T-helper 2 cell treated with Interferon-gamma antibody and Interleukin-4, amounts not matched to agents 100 ng/mL and 5 ng/mL, for 36 hours (primary cell): ENCODE measurements around the gene CHIA. TPM values are rescaled to one million over a fixed set of nuclear protein-coding genes. Genes with fewer than 3 reads are reported as not detected.

ENCODE experiments used
- intact Hi-C: fragments of 100-400 bp; cut with micrococcal nuclease; formaldehyde crosslinking; loops from one replicate; pipeline ENCODE4 v1.15.1; 2023
- total RNA-seq: library from RNA; stranded (reverse); gene quantifications from 2 replicates; pipeline ENCODE4 v1.2.3, GENCODE V29; 2022

The CHIA gene
- total RNA-seq: not detected in 2 replicates

DNA sequence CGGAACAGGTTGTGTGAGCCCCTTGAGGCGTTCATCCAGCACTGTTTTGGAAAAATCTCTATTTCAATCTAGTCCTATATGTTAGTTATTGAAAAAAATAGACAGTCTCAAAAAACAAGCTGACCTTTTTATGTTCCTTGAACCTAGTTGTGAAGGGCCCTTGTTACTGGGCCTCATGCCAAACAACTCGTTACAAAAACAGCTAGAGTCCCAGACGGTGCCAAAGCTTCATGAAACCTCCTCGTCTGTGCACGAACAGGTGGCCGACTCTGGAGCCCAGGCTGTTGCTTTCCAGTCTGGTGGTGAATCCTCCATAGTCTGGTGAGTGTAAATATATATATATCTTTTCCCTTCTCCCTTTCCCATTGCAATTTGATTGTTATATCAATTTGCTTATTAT, at the start of gene CHIA:
CHIA (plus strand) TSS at position 222 of the 400 bp plus-strand sequence. CDS start 19,617 bp downstream, outside the sequence.
- intact Hi-C loops: no loop called here

DNA sequence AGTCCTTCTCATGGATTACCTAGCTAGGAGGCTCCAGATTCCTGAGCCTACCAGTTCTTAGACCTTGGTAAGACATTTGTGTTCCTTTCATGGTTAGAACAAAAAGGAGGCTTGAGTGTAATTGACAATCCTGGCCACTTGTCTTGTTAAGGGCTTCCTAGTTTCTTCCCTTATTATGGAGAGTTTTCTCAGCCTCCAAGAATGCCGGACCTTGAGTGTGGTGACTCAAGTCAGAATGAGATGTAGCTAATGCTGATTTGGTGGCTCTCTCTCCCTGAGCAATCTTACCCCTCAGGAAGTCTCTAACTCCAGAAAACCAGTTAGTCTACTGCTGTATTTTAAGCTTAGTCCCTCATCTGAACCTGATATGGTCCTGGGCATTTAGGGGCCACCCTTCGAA, 48.9 kb upstream of the CHIA start:
- intact Hi-C loops: no loop called here

DNA sequence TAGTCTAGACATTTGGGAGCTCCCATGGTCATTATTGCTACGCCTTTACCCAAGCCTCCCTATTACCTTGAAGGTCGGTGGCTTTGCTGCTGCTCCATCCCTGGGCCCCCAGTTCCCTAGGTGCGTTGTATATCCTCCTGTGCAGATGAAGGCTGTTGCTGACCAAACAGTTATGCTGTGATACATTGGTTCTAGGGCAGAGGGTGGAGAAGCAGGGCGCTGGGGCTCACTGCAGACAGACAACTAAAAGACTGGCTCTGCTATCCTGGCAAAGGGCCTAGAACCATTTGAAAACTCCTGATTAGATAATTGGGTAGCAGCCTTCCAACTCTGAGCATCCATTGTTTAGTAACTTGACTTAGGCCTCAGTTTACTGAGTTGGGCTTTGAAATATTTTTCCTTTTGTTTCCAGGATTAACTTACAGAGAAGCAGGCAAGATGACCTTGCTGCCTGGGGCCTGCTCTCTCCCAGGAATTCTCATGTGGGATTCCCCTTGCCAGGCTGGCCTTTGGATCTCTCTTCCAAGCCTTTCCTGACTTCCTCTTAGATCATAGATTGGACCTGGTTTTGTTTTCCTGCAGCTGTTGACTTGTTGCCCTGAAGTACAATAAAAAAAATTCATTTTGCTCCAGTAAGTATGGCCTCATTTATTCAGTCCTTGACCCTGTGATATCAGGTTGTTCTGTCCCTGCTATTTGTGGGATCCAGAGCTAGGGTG, 47.7 kb upstream of the CHIA start:
- intact Hi-C loops: no loop called here

DNA sequence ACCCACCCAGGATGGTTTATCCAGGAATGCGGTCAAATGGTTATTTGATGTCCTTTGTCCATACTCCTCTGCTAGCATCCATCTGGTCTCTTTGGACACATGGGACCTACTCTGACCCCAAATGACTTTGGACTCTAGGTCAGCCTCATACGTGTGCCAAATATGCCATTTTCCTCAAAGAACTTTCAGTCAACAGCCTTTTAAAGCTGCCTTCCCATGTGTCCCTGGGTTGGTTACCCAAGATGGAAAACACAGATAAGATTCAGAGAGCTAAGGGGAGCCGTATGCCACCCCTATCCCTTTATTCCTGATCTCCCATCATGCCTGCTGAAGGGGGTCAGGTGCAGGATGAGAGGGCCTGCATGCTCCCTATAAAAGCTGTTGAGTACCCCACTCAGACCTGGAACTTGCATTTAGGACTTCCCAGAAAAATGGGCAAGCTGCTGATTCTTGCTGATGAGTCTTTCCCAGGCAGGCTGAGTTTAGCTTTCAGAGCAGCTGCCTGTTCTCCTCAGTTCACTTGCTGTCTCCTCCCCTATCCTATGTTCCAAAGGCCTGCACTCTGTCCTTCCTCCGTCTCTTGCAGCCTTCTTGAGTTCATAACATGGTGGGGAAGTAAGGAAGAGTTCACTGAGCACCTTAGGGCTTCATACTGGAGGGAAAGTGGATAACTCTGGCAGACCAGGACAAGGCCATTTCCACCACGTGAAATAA, 43.4 kb upstream of the CHIA start:
- intact Hi-C loops: no loop called here

DNA sequence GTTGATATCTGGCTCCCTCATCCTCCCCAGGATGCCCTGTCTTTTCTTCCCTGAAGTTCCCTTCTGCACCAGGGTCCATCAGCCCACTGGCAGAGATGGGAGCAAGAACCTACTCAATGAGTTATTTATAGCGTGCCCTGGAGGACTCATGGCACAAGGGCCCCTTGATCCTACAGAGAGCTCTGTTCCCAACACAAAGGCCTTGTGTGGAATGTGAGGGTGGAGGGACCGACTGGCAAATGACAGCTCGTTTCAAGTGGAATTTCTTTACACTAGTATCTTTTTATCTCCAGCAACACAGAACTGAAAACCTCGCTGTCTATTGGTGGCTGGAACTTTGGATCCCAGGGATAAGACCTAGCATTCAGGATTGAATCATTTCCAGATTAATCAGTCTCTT, 40.7 kb upstream of the CHIA start:
- intact Hi-C loops: no loop called here

DNA sequence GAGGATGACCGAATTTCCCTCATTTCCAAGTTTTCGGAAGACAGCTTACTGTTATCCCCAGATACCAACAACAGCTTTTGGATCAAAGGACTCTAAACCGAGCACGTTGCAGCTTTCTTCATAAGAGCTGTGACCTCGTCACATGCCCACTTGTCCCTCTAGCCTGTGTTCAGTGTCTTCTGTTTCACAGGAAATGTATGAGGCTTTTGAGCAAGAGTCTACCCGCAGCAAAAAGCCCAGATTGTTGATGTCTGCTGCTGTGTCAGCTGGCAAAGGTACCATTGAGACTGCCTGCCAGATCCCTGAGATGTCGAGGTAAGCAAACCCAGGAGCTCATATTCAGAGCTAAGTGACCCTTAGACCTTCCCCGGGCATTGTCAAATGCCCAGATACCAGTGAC, 39.1 kb upstream of the CHIA start:
- intact Hi-C loops: no loop called here

DNA sequence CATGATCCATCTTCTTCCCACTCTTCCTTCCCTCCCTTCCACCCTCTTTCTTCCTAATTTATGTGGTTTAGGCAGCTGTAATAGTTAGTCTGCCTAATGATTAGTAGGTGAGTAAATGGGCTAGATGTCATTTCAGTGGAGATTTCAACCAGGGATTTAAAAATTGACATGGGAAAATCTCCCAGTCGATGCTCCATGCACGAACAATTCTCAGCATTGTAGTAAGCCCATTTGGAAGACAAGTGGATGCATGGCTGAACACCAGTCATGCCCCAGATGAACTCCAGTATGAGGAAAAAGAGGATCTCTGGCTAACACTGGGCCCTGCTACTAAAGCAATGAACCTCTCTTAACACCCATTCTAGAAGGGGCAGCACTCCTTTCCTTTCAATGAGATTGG, 37.9 kb upstream of the CHIA start:
- intact Hi-C loops: no loop called here

DNA sequence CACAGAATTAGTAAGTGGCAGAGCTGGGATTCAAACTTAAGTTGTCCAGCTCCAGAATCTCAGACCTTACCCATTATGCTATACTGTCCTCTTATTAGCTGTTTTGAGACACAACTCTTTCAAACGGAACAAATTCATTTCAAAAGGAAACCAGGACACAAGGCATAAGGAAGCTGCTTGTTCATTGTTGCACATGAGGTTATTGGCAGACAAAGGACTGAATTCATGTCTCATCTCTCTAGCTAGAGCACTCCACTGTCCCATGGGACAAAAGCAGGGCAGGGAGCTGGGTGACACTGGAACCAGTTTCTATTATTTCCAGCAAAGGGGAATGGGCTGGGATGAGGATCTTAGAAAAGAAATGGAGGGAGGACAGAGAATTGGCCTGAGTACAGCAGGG, 36.8 kb upstream of the CHIA start:
- intact Hi-C loops: no loop called here

DNA sequence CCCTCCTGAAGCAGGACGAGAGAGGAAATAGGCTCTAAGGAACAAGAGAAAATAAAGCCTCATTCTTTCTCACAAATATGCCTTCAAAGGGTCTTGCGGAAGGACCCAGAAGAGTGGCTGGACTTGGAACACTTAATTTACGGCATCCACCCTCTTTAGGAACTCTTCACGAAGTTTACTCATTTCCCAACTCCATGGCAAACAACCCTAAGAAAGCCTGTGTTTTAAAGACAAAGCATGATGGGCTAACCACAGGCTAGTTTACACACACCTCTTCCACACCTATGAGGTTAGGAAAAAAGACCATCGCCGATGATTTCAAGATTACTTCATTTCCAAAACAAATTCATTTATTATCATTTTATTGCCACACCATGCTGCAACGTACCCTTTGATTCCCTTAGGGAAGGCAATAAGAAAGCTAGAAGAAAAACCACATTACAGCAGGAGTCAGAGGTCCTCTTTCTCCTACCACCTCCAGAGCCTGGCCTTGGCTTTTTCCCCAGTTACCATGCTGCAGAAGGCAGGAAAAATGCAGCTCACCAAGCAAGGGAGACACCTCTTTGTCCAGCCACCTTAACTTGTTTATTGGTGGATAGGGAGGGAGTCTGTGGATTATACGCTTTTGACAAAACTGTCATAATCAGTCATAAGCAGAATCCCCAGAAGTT, 33.5 kb upstream of the CHIA start:
- intact Hi-C loops: no loop called here

DNA sequence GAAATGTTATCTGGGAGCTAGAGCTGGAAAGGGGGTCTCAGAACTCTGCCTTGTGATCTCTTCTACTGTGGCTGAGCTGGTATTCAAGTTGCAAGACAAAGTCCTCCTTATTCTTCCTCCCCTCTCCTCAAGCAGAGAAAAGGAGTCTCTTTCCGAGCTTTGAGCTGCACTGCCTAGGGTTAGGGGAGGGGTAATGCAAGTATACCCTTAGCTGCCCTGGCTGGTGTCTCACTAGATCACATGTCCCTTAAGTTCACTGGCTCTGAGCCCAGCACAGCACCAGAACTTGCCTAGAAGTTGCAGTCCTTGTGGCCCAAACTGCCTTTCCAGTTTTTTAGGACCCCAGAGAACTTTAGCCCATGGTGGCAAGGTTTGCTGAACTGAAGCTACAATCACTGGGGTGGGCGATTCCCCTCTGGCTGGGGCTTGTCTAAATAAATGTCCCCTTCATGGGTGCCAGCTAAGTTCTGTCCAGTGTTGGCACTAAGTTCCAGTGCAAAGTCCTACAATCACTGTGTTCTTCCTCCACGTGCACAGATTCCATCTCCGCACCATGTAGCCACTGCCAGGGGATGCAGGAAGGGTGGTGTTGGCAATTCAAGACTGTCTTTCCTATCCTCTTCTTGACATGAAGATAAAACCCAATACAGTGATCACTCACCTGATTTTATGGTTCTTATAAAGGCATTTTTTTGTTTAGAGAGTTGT, 22.7 kb upstream of the CHIA start:
- intact Hi-C loops: no loop called here

DNA sequence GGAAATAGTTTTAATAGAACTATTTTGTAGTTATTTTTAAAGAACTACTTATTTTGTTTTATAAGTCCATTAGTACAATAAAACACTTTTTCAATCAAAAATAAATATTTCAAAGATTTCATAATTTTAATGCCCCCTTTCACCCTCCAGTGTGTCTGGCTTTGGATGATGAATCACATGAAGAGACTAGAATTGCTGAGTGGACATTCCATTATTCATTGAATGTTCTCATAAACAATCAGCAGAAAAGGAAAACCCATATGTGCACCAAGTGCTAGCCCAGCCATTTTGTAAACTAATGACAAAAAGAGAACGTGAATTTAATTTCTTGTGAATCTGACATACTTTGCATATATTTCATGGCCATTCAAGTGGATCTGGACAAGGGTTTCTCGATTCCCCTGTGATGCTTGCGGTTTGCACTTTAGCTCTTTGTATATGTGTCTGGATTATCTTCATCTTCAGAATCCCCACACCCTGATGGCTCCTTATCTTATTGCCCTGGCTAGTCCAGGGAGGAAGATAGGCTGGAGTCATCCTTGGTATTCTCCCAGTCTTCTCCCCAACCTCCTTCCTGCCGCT, 20.7 kb upstream of the CHIA start:
- intact Hi-C loops: no loop called here

DNA sequence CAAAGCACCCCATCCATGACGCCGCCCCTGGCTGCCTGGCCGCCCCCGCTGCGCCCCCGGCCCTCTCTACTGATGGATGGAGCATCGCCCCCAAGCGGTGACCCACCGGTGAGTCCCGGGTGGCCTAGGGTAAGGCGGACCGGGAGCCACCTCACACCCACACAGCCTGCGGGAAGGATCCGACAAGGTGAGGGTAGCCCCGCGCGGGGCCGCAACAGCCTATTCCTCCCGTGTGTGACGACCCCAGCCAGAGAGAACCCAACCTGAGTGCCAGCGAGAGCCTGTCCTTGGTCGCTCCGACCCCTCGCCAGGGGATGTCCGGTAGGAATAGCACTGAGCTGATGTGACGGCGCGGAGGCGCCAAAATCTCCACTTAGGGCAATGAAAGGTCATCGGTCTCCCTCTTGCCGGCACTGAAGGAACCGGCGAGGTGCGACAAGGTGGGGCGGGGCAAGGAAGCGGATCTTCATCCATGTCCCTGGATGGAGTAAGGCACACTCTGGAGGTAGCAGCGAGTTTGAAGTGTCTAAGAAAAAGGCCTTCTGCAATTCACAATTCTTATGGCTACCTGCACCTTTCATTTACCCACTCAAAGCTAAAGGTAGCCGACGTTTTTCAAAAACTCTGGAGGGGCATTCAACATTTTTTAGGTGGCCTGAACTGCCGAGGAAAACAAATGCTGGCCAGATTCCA, 19.7 kb upstream of the CHIA start:
- intact Hi-C loops: no loop called here

DNA sequence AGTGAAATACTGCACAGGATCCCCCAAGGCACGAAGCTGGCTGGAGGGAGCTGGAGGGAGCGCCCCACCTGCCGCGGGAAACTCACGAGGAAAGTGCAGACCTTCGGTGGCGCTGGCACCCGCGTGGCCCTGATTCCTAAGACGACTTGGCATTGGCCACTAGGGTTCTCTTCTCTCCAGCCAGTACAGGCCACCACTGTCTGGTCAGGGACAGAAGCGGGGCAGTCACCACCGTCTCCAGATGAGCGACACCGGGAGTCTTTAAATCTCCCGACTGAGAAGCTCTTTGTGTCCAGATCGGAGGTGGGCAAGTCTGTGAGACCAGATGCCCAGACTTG, 19.2 kb upstream of the CHIA start:
- intact Hi-C loops: no loop called here

DNA sequence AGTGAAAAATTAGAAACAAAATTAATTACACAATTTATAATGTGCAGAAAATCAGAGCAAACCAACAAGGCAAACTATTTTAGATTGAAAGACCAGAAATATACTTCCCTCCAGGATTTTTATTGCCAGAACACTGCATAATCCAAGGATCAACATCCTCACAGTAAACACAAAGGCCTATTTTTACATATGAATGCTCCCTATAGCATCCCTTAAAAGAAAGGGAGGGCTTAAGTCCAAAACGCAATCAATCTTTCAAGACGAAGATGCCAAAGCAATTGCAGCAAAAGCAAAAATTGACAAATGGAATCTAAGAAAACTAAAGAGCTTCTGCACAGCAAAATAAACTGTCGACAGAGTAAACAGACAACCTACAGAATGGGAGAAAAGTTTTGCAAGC, 18.6 kb upstream of the CHIA start:
- intact Hi-C loops: no loop called here

DNA sequence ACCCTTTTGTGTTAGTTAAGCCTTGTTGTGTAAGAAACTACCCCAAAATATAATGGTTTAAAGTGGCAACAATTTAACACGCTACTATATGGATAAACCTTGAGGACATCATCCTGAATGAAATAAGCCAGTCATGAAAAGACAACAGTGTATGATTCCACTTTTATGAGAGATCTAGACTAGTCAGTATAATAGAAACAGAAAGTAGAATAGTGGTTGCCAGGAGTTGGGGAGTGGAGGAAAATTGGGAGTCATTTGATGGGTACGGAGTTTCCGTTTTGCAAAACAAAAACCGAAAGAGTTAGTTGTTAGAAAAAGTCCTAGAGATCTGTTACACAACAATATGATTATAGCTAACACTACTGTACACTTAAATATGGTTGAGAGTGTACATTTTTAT, 16.0 kb upstream of the CHIA start:
- intact Hi-C loops: no loop called here

DNA sequence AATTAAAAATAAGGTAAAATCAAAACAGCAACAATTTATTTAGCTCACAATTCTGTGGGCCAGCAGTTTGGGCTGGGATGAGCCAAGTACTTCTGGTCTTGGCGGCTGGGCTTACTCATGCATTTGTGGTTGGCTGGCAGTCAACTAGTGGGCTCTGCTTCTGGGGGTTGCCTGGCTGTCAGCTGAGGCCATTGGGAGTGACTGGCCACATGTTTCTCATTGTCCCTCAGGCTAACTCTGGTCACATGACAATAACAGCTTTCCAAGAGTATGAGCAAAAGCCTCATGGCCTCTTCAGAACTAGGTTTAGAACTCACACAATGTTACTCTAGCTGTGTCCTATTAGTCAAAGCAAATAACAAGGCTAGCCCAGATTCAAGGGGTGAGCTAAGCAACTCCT, 15.6 kb upstream of the CHIA start:
- intact Hi-C loops: no loop called here

DNA sequence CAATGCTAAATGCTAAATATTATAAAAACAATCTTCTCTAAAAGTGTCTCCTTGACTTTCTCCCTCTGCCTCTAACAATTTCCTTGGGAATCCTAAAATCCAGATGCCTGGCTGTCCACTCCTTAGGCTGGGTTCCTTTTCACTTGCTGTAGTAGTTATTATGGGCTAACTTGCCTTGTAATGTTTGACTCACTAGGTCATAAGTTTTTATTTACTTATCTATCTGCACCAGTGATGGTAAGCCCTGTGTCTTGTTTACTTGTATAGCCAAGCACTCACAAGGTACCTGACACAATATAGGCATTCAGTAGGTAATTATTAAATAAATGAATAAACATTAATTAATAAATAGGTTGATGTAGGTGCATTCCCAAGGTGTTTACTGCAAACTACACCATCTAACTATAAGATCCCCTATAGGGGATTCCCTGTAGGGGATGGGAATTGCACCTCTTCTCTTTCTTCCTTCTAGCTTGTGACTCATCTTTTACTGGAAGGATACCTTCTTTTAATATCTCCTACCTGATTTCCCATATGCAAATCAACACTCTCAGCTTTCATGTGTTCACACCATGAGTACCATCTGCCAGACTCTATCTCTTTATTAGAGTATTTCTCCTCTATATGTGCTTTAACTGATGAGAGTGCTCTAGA, 14.7 kb upstream of the CHIA start:
- intact Hi-C loops: no loop called here

DNA sequence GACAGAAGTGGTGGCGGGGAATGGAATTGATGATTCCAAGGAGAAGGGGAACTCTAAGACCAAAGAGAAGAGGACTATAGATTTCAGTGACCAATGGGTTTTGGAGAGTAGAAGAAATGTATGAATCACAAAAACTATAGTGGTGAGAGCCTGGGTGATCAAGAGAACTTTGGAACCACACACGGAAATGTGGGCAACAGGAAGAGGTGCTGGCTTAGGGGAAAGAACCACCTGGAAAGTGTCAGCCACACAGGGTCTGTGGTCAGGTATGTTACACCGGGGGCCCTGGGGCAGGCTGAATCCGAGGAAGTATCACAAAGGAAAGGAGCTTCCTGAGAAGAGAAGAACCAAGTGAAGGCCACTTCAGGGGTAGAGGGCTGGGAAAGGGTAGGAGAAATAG, 11.5 kb upstream of the CHIA start:
- intact Hi-C loops: no loop called here

DNA sequence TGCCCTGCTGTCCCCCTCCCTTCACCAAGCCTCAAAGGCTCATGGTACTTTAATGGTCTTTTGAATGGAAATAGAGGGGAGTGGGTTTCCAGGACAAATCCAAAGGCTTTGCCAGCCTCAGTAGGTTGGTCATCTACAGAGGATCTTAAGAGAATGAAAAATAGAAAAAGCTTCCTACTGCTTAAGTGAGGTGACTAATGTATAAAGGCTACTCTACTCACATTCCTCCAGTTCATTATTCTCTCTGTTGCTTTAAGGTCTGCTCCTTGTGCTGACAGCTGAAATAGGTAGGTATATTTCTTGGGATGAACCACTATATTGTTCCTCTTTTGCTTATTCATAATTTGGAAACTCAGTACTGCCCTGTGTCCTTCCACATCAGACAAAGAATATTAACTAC, 10.4 kb upstream of the CHIA start:
- intact Hi-C loops: no loop called here

DNA sequence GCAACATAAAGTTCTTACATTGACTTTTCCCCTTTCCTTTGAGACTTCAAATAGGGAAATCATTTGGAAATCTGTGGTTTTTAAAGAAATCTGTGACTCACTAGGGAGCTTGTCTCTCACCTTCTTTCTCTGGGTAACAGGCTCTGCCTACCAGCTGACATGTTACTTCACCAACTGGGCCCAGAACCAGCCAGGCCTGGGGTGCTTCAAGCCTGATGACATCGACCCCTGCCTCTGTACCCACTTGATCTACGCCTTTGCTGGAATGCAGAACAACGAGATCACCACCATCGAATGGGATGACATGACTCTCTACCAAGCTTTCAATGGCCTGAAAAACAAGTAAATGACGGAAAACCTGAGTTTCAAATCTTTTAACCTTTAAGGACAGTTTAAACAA, 9.2 kb upstream of the CHIA start:
- intact Hi-C loops: no loop called here

DNA sequence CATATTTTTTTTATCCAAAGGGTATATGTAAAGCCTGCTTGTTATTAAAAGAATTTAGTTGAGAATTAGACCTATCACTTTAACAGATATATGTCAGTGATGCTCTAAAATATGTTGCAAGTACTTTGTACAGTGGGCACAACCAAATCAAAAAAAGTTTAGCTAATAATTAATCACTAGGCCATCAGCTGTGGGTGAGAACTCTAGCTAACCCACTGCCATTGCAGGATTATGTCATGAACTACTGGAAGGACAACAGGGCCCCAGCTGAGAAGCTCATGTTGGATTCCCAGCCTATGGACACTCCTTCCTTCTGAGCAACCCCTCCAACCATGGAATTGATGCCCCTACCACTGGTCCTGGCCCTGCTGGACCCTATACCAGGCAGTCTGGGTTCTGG, 6.8 kb upstream of the CHIA start:
- intact Hi-C loops: no loop called here
